Skeletal muscle satellite cell (primary cell): ENCODE data around the gene SYT15.

Experiments
- H3K27me3 ChIP-seq: 2 replicates; pipeline ENCODE4 v1.7.0; 2013; ENCODE audit warnings: low read length; ENCODE audit not compliant: control insufficient read depth, insufficient read depth
- H3K36me3 ChIP-seq: 2 replicates; pipeline ENCODE4 v1.7.0; 2013; ENCODE audit warnings: mild to moderate bottlenecking, control low read depth, low read length; ENCODE audit not compliant: insufficient read depth
- H3K4me1 ChIP-seq: 2 replicates; pipeline ENCODE4 v1.7.0; 2013; ENCODE audit warnings: low read length; ENCODE audit not compliant: control insufficient read depth, insufficient read depth
- H3K4me2 ChIP-seq: 2 replicates; pipeline ENCODE4 v1.7.0; 2013; ENCODE audit warnings: mild to moderate bottlenecking, low read length
- H3K4me3 ChIP-seq: 2 replicates; pipeline ENCODE4 v1.7.0; 2013; ENCODE audit warnings: low read length
- H3K9ac ChIP-seq: 2 replicates; pipeline ENCODE4 v1.7.0; 2013; ENCODE audit warnings: mild to moderate bottlenecking, low read depth, low read length, moderate library complexity
- H3K9me3 ChIP-seq: replicated peaks from 2 replicates; pipeline ENCODE4 v1.7.0; 2013; ENCODE audit warnings: mild to moderate bottlenecking, control low read depth, low read length

Gene SYT15

DNA sequence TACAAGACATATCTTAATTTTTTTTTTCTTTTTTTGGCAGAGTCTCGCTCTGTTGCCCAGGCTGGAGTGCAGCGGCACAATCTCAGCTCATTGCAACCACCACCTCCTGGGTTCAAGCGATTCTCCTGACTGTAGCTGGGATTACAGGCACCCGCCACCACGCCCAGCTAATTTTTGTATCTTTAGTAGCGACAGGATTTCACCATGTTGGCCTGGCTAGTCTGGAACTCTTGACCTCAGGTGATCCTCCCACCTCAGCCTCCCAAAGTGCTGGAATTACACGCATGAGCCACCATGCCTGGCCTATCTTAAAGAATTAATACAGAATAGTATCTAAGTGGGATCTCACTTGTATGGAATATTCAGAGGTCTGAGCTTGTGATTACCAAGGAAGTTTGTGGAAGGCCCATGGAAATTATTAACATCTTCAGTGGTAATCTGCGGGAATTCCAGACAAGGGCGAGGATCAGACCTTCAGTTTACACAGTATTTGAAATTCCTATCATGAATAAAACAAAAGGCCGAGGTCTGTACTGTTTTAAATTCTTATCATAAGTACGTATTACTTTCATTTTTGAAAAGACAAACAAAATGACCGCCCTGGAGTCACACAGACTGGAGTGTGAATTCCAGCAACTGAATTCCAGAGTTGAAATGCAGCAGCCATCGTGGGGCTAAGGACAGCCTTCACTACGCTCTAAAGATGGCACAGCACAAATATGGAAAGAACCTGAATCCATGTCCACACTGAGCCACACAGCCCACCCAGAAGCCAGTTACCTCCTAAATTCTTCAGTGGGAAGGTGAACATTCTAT, 39.1 kb upstream of the SYT15 start:
- H3K27me3 ChIP-seq = peaks cover 76% of the 10 kb centered on the region
- no peak overlapping the region for H3K4me2 ChIP-seq
- H3K4me3 ChIP-seq = no peak overlapping the region
- H3K36me3 ChIP-seq = no peaks in the 10 kb centered on the region
- H3K4me1 ChIP-seq = no peaks in the 10 kb centered on the region
- no peak overlapping the region for H3K9ac ChIP-seq
- H3K9me3 ChIP-seq = no peaks in the 10 kb centered on the region

DNA sequence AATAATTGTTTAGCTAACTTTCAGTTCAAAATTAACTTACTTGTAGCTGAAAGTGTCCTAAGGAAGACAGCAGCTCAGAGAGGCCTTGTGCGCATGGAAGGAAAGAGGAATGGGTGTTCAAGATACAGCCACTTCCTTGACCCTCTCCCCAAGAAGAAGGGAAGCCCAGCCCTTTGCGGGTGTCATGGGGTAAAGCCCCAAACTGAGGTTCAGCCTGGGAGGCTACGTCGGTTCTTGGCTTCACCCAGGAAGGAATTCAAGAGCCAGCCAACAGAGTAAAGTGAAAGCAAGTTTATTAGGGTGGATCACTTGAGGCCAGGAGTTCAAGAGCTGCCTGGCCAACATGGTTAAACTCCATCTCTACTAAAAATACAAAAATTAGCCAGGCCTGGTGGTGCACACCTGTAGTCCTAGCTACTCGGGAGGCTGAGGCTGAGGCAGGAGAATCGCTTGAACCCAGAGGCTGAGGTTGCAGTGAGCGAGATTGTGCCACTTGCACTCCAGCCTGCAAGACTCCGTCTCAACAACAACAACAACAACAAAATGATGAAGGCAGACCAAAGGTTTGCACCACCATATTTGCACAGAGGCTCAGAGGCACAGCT, 38.4 kb upstream of the SYT15 start:
- Histone ChIP-seq H3K9me3 (no peaks in the 10 kb centered on the region), H3K4me1 (no peaks in the 10 kb centered on the region), H3K9ac (no peak overlapping the region), H3K27me3 (peaks cover 76% of the 10 kb centered on the region), H3K36me3 (no peaks in the 10 kb centered on the region), H3K4me2 (no peak overlapping the region), H3K4me3 (no peak overlapping the region)

DNA sequence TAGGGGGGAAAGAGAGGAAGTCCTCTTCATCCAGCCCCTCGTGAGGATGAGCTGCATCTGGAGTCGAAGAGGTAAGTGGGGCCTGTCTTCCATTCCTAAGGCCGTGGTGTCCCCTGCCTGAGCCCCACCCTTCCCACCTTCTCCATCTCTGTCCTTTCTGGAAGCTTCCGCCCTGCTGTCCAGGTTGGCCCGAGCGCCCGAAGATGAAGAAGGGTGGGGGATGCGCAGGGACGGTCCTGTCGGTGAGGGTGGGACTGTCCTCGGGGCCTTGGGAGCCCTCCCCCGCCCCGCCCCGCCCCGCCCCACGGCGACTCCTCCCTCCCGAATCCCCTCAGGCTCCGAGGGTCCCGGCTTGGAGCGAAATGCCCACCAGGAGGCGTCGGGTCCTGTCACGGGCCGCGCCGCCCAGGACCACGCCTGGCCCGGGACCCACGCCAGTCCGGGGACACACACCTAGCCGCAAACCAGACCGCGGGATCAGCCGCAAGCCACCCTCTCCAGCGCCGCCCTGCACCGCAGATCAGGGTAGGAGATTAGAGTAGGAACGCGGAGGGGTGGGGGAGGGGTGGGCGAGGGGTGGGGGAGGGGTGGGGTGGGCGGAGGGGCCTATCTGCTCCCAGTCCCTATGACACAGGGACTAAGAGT, 37.8 kb upstream of the SYT15 start:
- H3K4me1 ChIP-seq = no peaks in the 10 kb centered on the region
- no peak overlapping the region for H3K9ac ChIP-seq
- peaks cover 76% of the 10 kb centered on the region for H3K27me3 ChIP-seq
- H3K36me3 ChIP-seq = no peaks in the 10 kb centered on the region
- no peaks in the 10 kb centered on the region for H3K9me3 ChIP-seq
- H3K4me2 ChIP-seq = no peak overlapping the region
- H3K4me3 ChIP-seq = no peak overlapping the region

DNA sequence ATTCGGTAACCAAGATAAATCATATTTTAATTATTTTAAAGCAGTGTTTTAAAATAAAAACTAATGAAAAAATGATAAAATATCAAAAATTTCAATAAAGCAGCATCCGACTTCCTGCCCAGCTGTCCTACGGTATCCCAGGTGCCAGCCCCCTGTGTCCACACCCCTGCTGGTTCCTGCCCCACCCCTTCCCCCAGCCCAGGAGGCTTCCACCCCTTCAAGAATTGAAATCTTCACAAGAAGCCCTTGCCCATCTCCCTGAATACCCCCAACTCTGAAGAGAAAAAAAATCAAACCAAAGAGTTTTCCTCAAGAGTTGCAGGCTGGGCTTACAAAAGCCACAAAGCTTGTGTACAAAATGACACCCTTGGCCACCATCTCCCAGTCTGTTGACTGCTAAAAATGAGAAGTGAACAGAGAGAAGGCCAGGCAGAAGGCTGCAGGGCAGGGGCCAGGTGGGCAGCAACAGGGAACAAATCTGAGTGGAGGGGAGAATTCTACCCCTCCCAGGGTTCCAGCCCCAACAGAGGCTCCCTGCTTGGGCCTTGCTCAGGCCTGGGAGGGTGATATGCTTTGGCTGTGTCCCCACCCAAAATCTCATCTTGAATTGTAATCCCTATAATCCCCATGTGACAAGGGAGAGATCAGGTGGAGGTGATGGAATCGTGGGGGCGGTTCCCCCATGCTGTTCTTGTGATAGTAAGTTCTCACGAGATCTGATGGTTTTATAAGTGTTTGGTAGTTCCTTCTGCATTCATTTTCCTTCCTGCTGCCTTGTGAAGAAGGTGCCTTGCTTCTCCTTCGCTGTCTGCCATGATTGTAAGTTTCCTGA, 37.0 kb upstream of the SYT15 start:
- Histone ChIP-seq H3K4me3 (no peak overlapping the region), H3K9me3 (no peaks in the 10 kb centered on the region), H3K4me1 (no peaks in the 10 kb centered on the region), H3K36me3 (no peaks in the 10 kb centered on the region), H3K4me2 (no peak overlapping the region), H3K27me3 (peaks cover 73% of the 10 kb centered on the region), H3K9ac (no peak overlapping the region)

DNA sequence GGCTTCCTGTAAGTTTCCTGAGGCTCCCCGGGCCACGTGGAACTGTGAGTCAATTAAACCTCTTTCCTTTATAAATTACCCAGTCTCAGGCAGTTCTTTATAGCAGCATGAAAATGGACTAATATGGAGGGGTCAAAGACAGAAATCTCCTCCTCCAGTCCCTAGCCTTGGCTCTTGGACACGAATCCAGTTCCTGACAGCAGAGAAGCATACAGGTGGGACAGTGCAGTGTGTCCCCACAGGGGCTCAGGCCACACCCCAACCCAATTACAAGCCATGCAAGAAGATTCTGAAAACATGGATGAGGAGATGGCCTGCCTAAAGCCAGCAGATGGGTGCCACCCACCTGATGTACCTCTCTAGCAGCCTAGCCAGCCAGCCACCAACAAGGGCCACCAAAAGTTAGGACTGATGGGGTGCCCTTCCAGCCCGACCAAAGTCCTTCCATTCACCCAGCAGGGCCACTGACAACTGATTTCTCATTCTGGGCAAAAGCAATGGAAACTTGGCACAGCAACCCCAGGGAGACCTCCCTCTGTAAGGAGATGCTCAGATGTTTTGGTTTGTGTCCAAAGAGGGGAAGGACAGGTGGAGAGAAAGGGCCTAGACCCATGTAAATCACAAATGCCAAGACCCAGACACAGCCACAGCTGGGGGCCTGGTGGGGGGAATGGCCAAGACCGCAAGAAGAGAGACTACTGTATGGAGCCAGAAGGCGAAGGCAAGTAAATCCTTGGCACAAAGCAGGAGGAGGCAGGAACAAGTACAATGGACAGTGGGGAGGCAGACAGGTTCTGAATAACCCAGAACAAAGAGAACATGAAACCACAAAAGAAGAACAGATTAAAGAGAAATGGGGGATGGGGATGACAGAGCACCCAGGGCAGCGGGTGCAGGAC, 36.1 kb upstream of the SYT15 start:
- no peaks in the 10 kb centered on the region for H3K4me1 ChIP-seq
- H3K9ac ChIP-seq = no peak overlapping the region
- H3K36me3 ChIP-seq = no peaks in the 10 kb centered on the region
- H3K4me2 ChIP-seq = no peak overlapping the region
- H3K4me3 ChIP-seq = no peak overlapping the region
- H3K27me3 ChIP-seq = peaks cover 69% of the 10 kb centered on the region
- no peaks in the 10 kb centered on the region for H3K9me3 ChIP-seq

DNA sequence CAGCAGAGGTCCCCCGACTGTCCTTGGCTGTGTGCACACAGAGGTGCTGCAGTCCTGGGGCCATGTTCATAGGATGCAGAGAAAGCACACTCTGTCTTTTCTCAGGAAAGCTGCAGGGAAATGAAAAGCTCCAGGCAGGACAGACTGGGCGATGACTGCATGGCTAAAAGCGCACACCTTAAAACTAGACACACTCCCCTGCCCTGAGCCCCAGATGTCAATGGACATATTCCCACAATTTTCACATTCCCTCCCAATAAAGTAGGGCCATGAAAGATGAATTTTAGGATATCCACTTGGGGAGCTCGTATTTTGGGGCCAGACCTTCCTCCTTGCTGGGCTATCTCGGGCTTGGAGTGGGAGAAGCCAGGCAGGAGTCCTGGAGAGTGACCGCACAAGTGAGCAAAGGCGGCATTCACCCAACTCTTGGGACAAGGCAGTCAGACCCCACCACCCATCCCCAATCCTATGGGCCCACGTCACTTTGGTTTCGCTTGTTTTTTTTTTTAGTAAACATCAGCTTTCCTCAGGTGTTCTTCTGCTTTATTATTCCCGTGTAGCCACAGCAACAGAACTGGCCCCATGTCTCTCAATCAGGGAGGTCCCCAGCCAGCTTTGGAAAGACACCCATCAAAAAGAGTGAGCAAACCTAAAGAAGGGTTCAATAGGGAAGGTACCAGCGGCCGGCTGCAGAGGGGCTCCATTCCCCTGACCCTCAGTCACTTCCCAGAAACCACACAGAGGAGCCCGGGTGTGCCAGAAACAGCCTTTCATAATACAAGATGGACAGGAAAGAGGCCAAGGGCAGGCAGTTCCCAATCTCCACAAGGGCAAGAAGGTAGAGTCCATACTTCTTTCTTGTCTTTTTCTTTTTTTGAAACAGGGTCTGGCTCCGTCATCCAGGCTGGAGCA, 35.2 kb upstream of the SYT15 start:
- H3K9ac ChIP-seq = no peak overlapping the region
- H3K27me3 ChIP-seq = peaks cover 68% of the 10 kb centered on the region
- H3K9me3 ChIP-seq = no peaks in the 10 kb centered on the region
- H3K4me3 ChIP-seq = no peak overlapping the region
- no peak overlapping the region for H3K4me2 ChIP-seq
- H3K4me1 ChIP-seq = no peaks in the 10 kb centered on the region
- no peaks in the 10 kb centered on the region for H3K36me3 ChIP-seq

DNA sequence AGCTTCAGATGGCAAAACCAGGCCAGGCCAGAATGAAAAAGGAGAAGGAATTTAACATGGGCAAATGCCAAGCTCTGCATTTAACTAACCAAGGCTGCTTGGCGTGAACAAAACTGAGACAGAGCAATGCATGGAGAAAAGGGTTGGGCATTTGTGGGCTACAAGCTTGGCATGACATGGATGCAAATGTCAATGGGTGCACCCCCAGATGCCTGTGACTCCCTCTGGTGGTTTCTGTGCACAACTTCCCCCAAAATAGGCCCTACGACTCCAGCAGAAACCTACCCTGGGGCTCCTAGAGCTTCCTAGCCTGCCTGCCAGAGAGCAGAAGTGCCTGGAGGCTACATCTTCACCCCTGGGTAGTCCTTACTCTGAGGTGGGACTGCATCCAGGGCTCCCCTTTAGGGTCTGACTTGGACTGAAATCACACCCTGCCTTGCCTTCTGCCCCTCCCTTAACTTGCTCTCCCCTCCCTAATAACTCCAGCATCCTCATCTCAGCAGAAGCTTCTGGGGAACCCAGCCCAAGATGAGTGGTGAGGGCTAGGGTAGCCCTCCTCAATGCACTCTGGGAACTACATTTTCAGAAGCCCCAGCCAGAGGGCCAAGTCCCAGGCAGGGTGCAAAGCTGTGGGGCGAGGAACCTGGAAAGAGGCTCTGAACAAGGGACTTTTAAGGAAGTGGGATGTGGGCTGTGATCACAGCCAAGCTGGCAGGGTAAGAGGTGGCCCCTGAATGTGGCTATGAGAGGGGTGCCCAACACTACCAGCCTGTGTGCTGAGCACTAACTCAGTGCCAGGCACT, 33.7 kb upstream of the SYT15 start:
- no peaks in the 10 kb centered on the region for H3K4me1 ChIP-seq
- H3K9me3 ChIP-seq = no peaks in the 10 kb centered on the region
- no peak overlapping the region for H3K4me2 ChIP-seq
- no peaks in the 10 kb centered on the region for H3K36me3 ChIP-seq
- H3K9ac ChIP-seq = no peak overlapping the region
- peaks cover 60% of the 10 kb centered on the region for H3K27me3 ChIP-seq
- no peak overlapping the region for H3K4me3 ChIP-seq

DNA sequence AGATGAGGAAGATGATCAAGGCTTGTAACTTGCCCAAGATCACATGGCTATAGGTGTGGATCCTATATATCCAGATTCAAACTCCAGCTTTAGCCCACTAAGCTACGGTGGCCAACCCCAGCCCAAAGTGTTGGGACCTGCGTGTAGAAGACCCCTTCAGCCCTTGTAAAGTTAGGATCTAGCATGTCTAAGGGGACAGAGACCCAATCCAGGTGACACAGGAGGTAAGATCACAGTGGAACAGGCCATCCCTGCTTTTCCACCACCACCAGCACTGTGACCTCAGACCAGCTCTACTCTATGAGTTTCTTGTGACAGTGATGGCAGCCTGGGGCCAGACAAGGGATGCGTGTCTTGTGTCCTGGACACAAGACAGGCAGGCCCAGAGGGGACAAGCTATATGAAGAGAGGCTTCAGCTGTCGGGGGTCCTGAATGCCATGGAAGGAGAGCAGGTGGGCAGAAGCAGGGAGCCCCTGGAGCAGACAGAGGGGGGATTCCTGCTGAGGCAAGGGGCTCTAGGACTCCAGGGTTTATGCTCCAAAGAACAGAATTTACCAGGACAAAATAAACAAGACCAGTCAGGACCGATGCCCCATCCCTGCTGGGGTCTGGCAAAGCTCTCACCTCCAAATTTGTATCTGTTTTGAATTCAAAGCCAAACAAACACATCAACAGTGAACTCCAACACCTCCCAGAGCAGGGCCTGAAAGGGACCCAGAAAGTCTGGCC, 32.9 kb upstream of the SYT15 start:
- Histone ChIP-seq H3K4me1 (no peaks in the 10 kb centered on the region), H3K9me3 (no peaks in the 10 kb centered on the region)

More for the DNA sequence above, 32.9 kb upstream of the SYT15 start:
- Histone ChIP-seq H3K27me3 (peaks cover 58% of the 10 kb centered on the region), H3K36me3 (no peaks in the 10 kb centered on the region), H3K9ac (no peak overlapping the region), H3K4me2 (no peak overlapping the region), H3K4me3 (no peak overlapping the region)
